Measurements from ENCODE around the gene ZFAND3. TPM values are rescaled to one million over a fixed set of nuclear protein-coding genes. Genes with fewer than 3 reads are reported as not detected.

ZFAND3 gene
- total and polyA plus RNA-seq, 2 experiments from 2014 or later = 16.9 to 28.2 TPM

GRCh38 chr6:37845026-37845911, 25.7 kb downstream of the ZFAND3 start (continued):
- TF ChIP-seq ZNF462 (CRISPR knock-in tag; IDR thresholded peaks at IDR 0.05) (no peak), POLR2AphosphoS5 (IDR thresholded peaks at IDR 0.05; ENCODE audit: low read depth) (no peak), REST (IDR thresholded peaks at IDR 0.05; ENCODE audit: unreplicated experiment) (no peak), ETS1 (IDR thresholded peaks at IDR 0.05) (no peak), STAT1 (IDR thresholded peaks at IDR 0.05; ENCODE audit: unreplicated experiment) (no peak), CREB1 (CRISPR knock-in tag; IDR thresholded peaks at IDR 0.05; ENCODE audit: low read depth) (no peak), EZH2 (IDR thresholded peaks at IDR 0.05; ENCODE audit: low read depth, unreplicated experiment) (no peak), EZH2phosphoT487 (IDR thresholded peaks at IDR 0.05; ENCODE audit: unreplicated experiment) (no peak)

All from GM23338 (cell line).